ENCODE measurements around the gene RAD51B.

GRCh38 chr14:68104518-68104917, 284.9 kb downstream of the RAD51B start:
- TF ChIP-seq EZH2 (IDR thresholded peaks at IDR 0.05): no peak
- no peak for TF ChIP-seq POLR2AphosphoS5 (IDR thresholded peaks at IDR 0.05; ENCODE audit: borderline replicate concordance, low read depth, low read length)
